ENCODE measurements around the gene ACTL8. TPM values are rescaled to one million over a fixed set of nuclear protein-coding genes. Genes with fewer than 3 reads are reported as not detected.
A peak's percentile ranks its signal among the peaks of the same experiment; 100 is the strongest.

ACTL8 gene
- total RNA-seq, 1 experiment from 2014 or later, result 1.5 TPM

DNA sequence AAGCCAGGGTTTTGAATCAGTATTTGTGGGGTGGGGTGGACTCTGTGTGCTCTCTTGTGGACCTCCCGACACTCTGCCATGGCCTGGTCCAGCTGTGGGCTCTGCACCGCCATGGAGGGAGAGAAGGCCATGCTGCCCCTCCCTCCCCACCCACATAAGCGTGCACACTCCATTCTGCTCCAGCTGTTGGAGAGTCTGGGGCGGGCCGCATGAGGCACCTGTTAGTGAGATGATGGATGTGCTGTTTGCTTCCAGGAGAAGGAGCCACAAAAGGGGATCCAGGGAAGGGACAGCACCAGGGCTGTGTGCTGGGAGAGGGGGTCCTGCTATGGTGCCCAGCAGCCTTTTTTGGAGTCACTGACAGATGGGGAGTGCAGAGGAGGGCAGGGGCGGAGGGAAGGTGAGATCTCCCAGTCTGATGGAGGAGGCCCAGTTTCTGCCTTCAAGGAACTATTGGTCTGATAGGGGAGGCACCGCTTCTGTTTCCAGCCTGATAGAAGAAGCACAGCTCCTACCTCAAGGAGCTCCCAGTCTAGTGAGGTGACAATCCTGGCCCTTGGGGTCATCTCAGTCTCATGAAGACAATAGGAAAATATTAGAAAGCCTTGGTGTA is 101.5 kb downstream of the ACTL8 start:
- no peak for DNase-seq (ENCODE audit: low read depth)
- in situ Hi-C loops (cut with HindIII; ENCODE audit: low pct_unique_long_range_greater_than_20kb, low sequenced_read_pairs), result no loop called here

DNA sequence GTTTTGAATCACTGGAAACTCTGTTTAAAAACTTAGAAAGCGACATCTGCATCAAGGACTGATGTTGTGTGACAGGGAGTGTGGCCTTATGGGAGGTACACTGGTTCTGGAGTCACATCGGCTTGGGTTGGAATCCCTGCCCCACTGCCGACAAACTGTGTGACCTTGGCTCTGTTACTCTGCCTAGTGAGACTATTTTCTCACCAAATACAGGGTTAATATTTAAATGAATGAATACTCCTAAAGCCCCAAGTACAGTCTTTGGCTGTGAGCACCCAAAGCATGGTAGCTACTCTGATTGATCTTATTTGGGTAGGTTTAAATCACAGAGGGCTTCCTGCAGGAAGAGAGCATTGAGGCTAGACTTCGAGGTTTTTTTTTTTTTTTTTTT is 102.0 kb downstream of the ACTL8 start:
- in situ Hi-C loops (cut with HindIII; ENCODE audit: low pct_unique_long_range_greater_than_20kb, low sequenced_read_pairs), result no loop called here
- DNase-seq (ENCODE audit: low read depth), result no peak

DNA sequence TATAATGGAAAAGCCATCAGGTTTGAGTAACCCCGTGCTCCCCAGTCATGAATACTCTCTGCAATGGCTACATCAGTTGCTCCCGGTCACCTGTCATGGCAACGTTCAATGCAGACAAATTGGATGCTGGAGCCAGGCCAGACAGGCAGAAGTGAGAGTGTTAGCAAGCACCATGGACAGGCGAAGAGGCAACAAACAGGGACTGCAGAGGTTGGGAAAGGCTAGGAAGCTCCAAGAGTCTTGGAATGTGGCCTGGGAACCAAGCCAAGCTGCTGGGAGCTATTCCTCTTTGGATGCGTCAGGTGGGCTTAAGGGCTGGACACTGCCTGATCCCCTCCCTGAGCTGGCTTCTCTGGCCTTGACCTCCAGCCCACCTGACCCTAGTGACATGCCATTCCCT is 102.9 kb downstream of the ACTL8 start:
- no peak for DNase-seq (ENCODE audit: low read depth)
- in situ Hi-C loops (cut with HindIII; ENCODE audit: low pct_unique_long_range_greater_than_20kb, low sequenced_read_pairs), result no loop called here

DNA sequence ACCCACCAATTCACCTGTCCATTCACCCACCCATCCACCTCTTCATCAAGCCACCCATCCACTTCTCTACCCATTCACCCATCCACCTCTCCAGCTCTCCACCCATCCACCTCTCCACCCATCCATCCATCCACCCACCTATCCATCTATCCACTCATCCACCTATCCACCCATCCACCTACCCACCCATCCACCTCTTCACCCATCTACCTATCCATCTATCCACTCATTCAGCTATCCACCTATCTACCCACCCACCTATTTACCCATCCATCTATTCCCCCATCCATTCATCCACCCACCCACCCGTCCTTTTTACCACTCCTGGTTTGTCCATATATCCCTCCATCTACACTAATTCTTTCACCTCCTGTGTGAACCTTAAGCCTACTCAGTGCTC is 105.7 kb downstream of the ACTL8 start:
- DNase-seq (ENCODE audit: low read depth), result no peak
- in situ Hi-C loops (cut with HindIII; ENCODE audit: low pct_unique_long_range_greater_than_20kb, low sequenced_read_pairs), result no loop called here

DNA sequence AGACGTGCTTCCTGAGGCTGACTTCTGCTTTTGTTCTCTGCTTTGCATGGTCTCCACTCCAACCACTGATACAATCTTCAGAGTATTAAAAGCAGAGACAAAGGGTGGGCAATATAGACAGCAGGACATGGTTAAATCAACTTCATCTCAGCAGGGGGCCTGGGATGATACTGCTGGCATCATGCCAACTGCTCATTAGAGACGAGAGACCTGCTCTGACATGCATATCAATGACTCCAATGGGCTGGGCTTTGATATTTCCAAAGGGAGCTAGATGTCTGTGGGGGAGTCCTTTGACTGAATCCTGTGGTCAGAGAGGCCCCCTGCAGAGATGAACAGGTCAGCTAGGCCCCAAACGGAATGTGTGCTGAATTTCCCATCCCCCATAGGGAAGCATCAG is 106.6 kb downstream of the ACTL8 start:
- in situ Hi-C loops (cut with HindIII; ENCODE audit: low pct_unique_long_range_greater_than_20kb, low sequenced_read_pairs), result no loop called here
- no peak for DNase-seq (ENCODE audit: low read depth)

DNA sequence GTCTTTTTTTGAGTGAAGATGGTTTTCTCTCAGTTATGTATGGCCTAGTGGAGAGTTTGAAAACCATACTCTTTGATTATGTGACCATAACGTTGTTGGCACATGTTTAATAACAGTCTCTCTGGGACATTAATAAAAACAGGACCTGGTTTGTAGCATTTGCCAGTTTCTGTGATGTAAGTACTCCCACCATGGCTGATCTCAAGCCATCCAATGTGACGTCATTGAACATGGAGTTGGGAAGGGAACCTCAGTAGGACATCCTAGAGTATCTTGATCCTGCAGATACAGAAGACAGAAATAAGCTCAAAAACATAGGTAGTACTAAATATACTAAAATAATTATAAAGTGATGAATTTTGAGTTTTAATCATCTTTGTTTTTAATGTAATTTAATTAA is 107.0 kb downstream of the ACTL8 start:
- in situ Hi-C loops (cut with HindIII; ENCODE audit: low pct_unique_long_range_greater_than_20kb, low sequenced_read_pairs), result no loop called here
- no peak for DNase-seq (ENCODE audit: low read depth)

DNA sequence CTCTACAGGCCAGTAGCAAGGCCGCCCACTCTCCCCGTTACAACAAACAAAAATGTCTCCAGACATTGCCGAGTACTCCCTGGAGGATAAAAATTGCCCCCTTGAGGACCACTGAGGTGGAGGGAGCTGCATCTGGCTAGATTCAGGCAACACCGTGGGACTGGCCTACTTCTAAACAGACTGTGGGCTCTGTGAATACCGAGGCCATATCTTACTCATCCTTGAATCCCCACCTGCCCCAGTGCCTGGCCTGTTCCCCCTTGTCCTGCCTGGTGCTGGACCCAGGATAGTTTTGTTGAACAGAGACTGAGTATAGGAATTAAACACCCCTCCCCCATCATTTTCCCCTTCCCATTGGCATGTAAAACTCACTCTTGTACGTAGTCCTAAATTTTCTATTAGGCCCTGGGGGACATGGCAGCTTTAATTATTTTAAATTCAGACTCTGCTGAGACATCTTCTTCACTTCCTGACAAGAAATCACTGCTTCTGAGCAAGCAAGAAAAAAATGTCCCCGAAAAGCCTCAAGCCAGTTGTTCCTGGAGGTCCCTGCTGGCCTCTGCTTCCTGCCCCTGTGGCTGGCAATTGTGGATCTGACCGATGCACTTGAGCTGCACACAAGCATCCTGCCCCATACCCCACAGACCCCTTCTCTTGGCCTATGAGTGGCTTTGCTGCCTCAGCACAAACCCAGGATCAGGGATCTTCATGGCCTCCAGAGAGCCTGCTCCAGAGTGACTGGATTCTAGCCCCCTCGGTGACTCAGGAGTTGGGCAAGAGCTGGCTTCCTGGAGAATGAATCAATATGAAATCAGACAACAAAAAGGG is 111.0 kb downstream of the ACTL8 start:
- in situ Hi-C loops (cut with HindIII; ENCODE audit: low pct_unique_long_range_greater_than_20kb, low sequenced_read_pairs), result no loop called here

DNA sequence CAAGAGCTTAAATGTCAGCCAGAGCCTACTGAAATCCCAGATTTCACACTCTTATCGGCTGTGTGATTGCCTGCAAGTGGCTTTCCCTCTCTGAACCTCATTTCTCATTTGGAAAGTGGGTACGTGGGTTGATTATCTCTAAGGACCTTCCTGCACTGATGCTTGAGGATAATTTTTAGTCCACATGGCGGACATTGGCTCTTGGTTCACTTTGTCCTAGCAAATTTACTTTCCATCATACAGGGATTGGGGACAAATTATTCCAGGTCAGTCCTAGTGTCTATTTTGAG is 111.6 kb downstream of the ACTL8 start:
- no peak for DNase-seq (ENCODE audit: low read depth)
- in situ Hi-C loops (cut with HindIII; ENCODE audit: low pct_unique_long_range_greater_than_20kb, low sequenced_read_pairs), result no loop called here

More for the DNA sequence above, 111.0 kb downstream of the ACTL8 start:
- DNase-seq (ENCODE audit: low read depth), result no peak

DNA sequence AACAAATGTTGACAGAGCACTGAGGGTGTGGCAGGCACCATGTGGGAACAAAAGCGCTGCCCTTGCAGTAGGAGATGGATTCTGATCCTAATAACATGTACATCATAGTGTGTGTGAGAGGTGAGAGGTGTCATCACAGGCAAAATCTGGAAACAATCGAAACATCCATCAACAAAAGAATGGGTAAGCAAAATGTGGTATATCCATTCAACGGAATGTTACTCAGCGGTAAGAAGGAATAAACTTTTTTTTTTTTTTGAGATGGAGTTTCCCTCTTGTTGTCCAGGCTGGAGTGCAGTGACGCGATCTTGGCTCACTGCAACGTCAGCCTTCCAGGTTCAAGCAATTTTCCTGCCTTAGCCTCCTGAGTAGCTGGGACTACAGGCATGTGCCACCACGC is 112.3 kb downstream of the ACTL8 start:
- DNase-seq (ENCODE audit: low read depth), result no peak
- in situ Hi-C loops (cut with HindIII; ENCODE audit: low pct_unique_long_range_greater_than_20kb, low sequenced_read_pairs), result no loop called here

DNA sequence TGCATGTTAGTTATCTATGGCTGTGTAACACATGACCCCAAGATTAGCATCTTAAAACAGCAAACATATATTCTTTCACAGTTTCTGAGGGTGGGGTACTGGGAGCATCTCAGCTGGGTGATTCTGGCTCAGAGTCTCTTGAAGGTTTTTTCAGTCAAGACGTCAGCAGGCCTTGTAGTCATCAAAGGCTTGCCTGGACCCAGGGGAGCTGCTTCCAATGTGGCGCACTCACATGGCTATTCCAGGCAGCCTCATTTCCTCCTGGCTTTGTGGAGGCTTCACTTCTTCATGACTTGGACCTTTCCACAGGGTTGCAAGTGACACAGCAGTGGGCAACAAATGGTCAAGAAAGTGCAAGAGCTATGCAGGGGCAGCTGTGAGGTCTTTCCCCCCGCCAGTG is 114.7 kb downstream of the ACTL8 start:
- DNase-seq (ENCODE audit: low read depth), result no peak
- in situ Hi-C loops (cut with HindIII; ENCODE audit: low pct_unique_long_range_greater_than_20kb, low sequenced_read_pairs), result no loop called here

DNA sequence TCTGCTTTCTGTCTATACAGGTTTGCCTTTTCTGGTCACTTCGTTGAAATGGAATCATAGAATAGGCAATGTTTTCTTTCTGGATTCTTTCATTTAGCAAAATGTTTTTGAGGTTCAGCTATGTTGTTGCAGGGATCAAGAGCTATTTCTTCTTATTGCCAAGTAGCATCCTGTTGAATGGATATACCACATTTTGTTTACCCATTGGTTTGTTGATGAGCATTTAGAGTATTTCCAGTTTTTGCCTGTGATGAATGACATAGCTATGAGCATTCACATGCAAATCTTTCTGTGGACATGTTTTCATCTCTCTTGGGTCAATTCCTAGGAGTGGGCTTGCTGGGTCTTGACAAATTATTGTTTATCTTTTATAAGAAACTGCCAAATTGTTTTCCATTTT is 115.5 kb downstream of the ACTL8 start:
- in situ Hi-C loops (cut with HindIII; ENCODE audit: low pct_unique_long_range_greater_than_20kb, low sequenced_read_pairs), result no loop called here
- no peak for DNase-seq (ENCODE audit: low read depth)

DNA sequence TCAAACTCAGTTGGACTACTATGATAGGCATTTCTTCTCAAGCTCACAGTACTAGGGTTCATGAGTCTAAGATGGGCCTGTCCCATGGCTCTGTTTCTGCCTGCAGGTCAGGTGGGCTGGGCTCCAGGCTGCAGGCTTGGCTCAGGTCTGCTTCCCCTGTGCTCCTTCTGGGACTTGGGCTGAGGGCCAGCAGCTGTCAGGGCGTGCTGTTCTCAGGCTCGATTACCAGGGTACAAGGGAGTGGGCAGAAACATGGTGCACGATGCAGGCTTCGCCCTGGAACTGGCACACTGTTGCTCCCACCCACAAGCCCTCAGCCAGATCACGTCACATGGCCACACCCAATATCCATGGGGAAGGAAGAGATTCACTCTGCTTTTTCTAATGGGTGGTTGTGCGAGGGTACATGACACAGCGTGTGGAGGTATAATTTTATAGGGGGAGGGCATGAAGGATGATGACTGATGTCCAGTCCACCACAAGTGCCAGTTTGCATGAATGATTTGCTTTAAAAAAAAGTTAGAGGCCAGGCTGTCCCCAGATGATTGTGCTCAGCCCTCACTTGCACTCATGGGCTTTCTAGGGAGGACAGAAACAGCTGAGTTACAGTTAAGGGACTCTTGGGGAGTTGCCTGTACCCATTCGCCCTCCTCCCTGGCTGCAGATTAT is 118.0 kb downstream of the ACTL8 start:
- DNase-seq (ENCODE audit: low read depth), result no peak
- in situ Hi-C loops (cut with HindIII; ENCODE audit: low pct_unique_long_range_greater_than_20kb, low sequenced_read_pairs), result no loop called here

DNA sequence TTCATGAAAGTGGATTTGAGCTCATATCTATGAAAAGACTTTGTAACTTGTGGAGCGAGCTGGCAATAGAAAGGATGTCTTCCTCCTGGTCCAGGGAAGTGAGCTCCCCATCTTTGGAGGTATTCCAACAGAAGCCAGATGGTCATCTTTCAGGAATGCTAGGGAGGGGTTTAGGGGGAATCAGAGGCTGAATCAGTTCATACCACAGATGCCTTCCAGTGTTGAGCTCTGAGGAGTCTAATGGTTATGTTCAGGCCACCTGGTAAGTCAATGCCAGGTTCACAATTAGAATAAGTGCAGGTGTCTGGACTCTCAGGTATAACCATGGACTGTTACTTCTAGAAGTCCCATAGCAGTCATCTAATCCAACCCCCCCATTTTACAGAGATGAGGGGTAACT is 119.1 kb downstream of the ACTL8 start:
- DNase-seq (ENCODE audit: low read depth), result peak; percentile 43
- in situ Hi-C loops (cut with HindIII; ENCODE audit: low pct_unique_long_range_greater_than_20kb, low sequenced_read_pairs), result no loop called here

DNA sequence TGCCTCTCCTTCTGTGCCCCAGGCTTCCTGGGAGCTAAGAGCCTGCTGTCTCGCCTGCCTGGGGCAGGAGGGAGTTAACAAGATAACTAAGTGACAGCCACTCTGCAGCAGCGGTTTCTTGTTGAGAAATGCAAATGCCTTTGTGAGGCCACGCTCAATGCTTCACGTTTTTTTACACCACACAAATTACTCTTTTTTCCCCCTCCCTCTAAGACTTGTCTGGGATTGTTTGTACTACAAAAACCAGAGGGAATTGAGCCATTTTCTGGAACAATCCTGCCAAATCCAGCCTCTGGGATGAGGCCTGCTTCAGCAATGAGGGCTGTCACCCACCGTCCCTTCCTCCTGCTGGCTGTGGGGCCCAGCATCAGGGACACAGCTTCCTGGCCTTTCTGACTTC is 119.6 kb downstream of the ACTL8 start:
- DNase-seq (ENCODE audit: low read depth), result no peak
- in situ Hi-C loops (cut with HindIII; ENCODE audit: low pct_unique_long_range_greater_than_20kb, low sequenced_read_pairs), result no loop called here

DNA sequence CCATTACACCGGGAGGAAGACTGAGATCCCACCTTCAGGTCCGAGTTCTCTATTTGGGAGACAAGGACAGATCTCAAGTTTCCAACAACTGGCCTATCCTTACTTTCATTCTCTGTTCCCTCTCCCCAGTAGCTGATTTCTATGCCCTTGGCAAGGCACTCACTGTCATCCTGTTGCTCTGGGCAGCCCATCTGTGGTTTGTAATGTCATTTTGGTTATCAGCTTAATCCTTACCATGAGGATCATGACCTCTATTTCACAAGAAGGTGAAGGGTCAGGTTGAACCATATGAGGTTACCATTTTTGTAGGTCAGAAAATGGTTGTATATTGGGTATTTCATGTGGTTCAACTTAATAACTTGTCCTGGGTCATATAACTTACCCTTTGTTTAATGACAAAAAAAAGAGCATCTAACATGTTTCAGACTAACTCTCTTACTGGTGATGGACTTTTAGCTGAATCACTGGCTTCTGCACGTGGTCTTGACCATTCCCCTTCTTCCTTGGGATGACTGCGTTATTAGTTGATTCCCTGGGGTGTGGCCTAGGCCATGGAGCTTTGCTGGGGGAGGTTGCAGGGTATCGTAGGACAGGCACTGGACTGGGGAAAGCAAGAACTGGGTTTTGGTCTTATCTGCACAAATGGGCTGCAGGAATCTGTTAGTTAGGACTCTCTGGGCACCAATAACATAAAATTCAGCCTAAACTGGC is 120.2 kb downstream of the ACTL8 start:
- in situ Hi-C loops (cut with HindIII; ENCODE audit: low pct_unique_long_range_greater_than_20kb, low sequenced_read_pairs), result no loop called here
- no peak for DNase-seq (ENCODE audit: low read depth)

DNA sequence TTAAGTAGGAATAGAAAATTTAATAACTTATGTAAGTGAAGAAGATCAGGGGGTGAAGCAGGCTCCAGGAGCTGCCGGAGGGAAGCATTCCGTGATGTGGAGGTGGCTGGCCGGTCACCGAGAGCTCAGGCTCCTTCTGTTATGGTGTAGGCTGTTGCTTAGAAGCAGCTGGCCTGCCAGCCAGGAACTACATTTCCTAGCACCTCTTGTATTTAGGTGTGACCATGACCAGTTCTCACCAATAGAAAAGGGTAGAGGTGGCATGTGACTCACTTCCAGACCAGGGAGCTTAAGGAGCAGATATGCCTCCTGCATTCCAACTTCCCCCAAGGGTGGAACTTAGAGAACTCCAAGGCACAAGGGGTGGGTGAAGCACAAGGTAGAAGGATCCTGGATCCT is 120.7 kb downstream of the ACTL8 start:
- no peak for DNase-seq (ENCODE audit: low read depth)
- in situ Hi-C loops (cut with HindIII; ENCODE audit: low pct_unique_long_range_greater_than_20kb, low sequenced_read_pairs), result no loop called here

All from Caki2 (cell line).